Liver (tissue), 3 donors: ENCODE results near the gene NCOA4.
"Not testable (repeated sequence)": the region's sequence is repeated elsewhere in the genome, so short reads cannot be mapped to it uniquely, and the experiment has no call there.

Experiments
- JUND ChIP-seq, 2 donors: IDR thresholded peaks; 2 replicates each; pipeline ENCODE4 v1.6.1; 2016; ENCODE audit warnings: antibody characterized with exemption in 2 of 2
- TAF1 ChIP-seq: conservative IDR thresholded peaks from 2 replicates; pipeline ENCODE4 v1.6.1; 2016; ENCODE audit warnings: antibody characterized with exemption, mild to moderate bottlenecking
- TF ChIP-seq, protein P1 (sequence below): IDR thresholded peaks from 2 replicates; pipeline ENCODE4 v1.6.1; 2016; ENCODE audit warnings: antibody characterized with exemption
- TF ChIP-seq, protein P2 (sequence below): fragments of 150-350 bp; IDR thresholded peaks from 2 replicates; pipeline ENCODE4 v1.5.1; 2017; ENCODE audit warnings: improper control_type of control experiment, low read depth, low read length; ENCODE audit not compliant: missing input control
- TF ChIP-seq, protein P3 (sequence below): IDR thresholded peaks from 2 replicates; pipeline ENCODE4 v1.6.1; 2016; ENCODE audit warnings: antibody characterized with exemption
- donor health status: healthy.
- donor health status: healthy.

DNA sequence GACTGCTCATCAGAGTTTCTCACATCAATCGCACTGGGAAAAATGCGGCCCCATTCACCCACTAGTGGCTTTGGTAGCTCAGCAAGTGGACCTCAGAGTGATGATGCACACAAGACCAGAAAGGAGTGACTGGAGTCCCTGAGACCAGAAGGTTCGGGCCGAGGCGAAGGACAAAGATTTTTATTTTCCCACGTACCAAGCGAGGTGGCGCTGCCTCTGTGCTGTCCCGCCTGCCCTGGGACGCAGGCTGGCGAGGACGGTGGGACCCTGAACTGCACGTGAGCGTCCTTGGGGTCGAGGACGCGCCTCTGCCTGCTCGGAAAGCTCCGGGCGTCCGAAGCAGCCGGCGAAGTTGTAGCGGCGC lies 58.7 kb downstream of the NCOA4 start:
- TF ChIP-seq, protein P1, sequence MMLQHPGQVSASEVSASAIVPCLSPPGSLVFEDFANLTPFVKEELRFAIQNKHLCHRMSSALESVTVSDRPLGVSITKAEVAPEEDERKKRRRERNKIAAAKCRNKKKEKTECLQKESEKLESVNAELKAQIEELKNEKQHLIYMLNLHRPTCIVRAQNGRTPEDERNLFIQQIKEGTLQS, result not testable (repeated sequence)
- TF ChIP-seq, protein P2, sequence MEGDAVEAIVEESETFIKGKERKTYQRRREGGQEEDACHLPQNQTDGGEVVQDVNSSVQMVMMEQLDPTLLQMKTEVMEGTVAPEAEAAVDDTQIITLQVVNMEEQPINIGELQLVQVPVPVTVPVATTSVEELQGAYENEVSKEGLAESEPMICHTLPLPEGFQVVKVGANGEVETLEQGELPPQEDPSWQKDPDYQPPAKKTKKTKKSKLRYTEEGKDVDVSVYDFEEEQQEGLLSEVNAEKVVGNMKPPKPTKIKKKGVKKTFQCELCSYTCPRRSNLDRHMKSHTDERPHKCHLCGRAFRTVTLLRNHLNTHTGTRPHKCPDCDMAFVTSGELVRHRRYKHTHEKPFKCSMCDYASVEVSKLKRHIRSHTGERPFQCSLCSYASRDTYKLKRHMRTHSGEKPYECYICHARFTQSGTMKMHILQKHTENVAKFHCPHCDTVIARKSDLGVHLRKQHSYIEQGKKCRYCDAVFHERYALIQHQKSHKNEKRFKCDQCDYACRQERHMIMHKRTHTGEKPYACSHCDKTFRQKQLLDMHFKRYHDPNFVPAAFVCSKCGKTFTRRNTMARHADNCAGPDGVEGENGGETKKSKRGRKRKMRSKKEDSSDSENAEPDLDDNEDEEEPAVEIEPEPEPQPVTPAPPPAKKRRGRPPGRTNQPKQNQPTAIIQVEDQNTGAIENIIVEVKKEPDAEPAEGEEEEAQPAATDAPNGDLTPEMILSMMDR, result not testable (repeated sequence)
- not testable (repeated sequence) for TF ChIP-seq JUND (IDR thresholded peaks at IDR 0.05); TAF1
- TF ChIP-seq, protein P3, sequence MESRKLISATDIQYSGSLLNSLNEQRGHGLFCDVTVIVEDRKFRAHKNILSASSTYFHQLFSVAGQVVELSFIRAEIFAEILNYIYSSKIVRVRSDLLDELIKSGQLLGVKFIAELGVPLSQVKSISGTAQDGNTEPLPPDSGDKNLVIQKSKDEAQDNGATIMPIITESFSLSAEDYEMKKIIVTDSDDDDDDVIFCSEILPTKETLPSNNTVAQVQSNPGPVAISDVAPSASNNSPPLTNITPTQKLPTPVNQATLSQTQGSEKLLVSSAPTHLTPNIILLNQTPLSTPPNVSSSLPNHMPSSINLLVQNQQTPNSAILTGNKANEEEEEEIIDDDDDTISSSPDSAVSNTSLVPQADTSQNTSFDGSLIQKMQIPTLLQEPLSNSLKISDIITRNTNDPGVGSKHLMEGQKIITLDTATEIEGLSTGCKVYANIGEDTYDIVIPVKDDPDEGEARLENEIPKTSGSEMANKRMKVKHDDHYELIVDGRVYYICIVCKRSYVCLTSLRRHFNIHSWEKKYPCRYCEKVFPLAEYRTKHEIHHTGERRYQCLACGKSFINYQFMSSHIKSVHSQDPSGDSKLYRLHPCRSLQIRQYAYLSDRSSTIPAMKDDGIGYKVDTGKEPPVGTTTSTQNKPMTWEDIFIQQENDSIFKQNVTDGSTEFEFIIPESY, result not testable (repeated sequence)
